A673 (cell line): ENCODE results near the gene CDC37L1.

Source experiments
- CTCF ChIP-seq: fragments of 300-800, 200-600 bp; sonication (generic); conservative IDR thresholded peaks from 2 replicates; pipeline ENCODE4 v1.5.1; 2017; ENCODE audit warnings: low read depth, mild to moderate bottlenecking, antibody characterized with exemption, low read length, moderate library complexity, mixed read lengths
- EZH2 ChIP-seq: fragments of 200-600 bp; sonication (generic); IDR thresholded peaks from 2 replicates; pipeline ENCODE4 v1.6.1; 2017; ENCODE audit warnings: borderline replicate concordance, low read depth, mild to moderate bottlenecking, mixed read lengths, antibody characterized with exemption, low read length; ENCODE audit not compliant: poor library complexity, severe bottlenecking

- TF ChIP-seq EZH2: no peak
- TF ChIP-seq CTCF: no peak
These were observed 53.5 kb downstream of the CDC37L1 start for GRCh38 chr9:4732890-4733289.
